Prostate gland (tissue), 1 donor: ENCODE measurements around the gene CCDC77.

ENCODE experiments used
- POLR2A ChIP-seq: fragments of 450-650 bp; IDR thresholded peaks from one replicate; pipeline ENCODE4 v1.6.1; 2016; ENCODE audit warnings: antibody characterized with exemption, mild to moderate bottlenecking
- POLR2AphosphoS5 ChIP-seq: sonication (generic); formaldehyde crosslinking; IDR thresholded peaks from one replicate; pipeline ENCODE4 v1.6.1; 2017; ENCODE audit warnings: antibody characterized with exemption

DNA sequence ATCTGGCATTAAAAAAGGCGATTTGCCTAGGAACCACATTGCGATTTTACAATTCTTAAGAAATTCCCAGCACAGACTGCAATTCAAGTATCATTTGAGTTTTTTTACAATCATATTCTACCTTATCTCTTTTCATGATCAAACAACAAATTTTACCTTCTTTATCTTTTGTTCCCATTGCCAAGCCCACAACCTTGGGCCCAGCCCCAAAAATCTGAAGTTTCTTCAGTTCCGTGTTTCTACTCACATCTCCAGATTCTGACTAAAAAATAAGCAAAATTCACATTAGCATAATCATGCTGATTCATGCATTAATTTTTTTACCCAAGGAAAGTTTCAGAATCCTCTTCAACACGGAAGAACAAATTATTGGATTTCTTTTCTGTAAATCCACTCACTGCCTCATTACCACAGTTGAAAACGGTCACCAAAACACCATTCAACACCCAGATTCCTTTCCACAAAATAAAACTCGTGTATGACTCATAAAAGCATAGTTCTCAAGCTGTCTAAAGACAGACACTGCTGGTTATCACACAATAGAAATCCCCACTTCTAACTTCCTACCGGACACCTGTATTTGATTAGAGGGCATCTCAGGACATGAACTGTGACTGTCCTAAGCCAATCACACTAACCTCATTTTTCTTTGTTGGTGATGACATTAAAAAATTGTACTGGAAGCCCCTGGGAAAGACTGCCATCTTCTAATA is 45.0 kb upstream of the CCDC77 start:
- TF ChIP-seq POLR2A (no peak), POLR2AphosphoS5 (no peak)
